ENCODE data around the gene MYH8. TPM values are rescaled to one million over a fixed set of nuclear protein-coding genes. Genes with fewer than 3 reads are reported as not detected.

MYH8 gene
- total and polyA plus RNA-seq, 2 experiments from 2014 or later, result not detected

- TF ChIP-seq, protein P1, sequence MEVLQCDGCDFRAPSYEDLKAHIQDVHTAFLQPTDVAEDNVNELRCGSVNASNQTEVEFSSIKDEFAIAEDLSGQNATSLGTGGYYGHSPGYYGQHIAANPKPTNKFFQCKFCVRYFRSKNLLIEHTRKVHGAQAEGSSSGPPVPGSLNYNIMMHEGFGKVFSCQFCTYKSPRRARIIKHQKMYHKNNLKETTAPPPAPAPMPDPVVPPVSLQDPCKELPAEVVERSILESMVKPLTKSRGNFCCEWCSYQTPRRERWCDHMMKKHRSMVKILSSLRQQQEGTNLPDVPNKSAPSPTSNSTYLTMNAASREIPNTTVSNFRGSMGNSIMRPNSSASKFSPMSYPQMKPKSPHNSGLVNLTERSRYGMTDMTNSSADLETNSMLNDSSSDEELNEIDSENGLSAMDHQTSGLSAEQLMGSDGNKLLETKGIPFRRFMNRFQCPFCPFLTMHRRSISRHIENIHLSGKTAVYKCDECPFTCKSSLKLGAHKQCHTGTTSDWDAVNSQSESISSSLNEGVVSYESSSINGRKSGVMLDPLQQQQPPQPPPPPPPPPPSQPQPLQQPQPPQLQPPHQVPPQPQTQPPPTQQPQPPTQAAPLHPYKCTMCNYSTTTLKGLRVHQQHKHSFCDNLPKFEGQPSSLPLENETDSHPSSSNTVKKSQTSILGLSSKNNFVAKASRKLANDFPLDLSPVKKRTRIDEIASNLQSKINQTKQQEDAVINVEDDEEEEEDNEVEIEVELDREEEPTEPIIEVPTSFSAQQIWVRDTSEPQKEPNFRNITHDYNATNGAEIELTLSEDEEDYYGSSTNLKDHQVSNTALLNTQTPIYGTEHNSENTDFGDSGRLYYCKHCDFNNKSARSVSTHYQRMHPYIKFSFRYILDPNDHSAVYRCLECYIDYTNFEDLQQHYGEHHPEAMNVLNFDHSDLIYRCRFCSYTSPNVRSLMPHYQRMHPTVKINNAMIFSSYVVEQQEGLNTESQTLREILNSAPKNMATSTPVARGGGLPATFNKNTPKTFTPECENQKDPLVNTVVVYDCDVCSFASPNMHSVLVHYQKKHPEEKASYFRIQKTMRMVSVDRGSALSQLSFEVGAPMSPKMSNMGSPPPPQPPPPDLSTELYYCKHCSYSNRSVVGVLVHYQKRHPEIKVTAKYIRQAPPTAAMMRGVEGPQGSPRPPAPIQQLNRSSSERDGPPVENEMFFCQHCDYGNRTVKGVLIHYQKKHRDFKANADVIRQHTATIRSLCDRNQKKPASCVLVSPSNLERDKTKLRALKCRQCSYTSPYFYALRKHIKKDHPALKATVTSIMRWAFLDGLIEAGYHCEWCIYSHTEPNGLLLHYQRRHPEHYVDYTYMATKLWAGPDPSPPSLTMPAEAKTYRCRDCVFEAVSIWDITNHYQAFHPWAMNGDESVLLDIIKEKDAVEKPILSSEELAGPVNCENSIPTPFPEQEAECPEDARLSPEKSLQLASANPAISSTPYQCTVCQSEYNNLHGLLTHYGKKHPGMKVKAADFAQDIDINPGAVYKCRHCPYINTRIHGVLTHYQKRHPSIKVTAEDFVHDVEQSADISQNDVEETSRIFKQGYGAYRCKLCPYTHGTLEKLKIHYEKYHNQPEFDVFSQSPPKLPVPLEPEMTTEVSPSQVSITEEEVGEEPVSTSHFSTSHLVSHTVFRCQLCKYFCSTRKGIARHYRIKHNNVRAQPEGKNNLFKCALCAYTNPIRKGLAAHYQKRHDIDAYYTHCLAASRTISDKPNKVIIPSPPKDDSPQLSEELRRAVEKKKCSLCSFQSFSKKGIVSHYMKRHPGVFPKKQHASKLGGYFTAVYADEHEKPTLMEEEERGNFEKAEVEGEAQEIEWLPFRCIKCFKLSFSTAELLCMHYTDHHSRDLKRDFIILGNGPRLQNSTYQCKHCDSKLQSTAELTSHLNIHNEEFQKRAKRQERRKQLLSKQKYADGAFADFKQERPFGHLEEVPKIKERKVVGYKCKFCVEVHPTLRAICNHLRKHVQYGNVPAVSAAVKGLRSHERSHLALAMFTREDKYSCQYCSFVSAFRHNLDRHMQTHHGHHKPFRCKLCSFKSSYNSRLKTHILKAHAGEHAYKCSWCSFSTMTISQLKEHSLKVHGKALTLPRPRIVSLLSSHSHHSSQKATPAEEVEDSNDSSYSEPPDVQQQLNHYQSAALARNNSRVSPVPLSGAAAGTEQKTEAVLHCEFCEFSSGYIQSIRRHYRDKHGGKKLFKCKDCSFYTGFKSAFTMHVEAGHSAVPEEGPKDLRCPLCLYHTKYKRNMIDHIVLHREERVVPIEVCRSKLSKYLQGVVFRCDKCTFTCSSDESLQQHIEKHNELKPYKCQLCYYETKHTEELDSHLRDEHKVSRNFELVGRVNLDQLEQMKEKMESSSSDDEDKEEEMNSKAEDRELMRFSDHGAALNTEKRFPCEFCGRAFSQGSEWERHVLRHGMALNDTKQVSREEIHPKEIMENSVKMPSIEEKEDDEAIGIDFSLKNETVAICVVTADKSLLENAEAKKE (CRISPR knock-in tag; IDR thresholded peaks at IDR 0.05), result no peak
- TF ChIP-seq CTCF (conservative IDR thresholded peaks at IDR 0.05; ENCODE audit: low read depth in 2 of 2) (no peak), EZH2 (IDR thresholded peaks at IDR 0.05; ENCODE audit: low read depth, unreplicated experiment) (no peak), EZH2phosphoT487 (IDR thresholded peaks at IDR 0.05; ENCODE audit: unreplicated experiment) (no peak)
These were observed 38.3 kb upstream of the MYH8 start (continued) for GRCh38 chr17:10460062-10460461.

GRCh38 chr17:10458701-10459100, 37.0 kb upstream of the MYH8 start:
- ATAC-seq (no peak), DNase-seq (ENCODE audit: low spot score) (no peak)
- no peaks in the 10 kb centered on the region for H4K20me1 ChIP-seq (replicated peaks; ENCODE audit: insufficient read depth)
- no peak overlapping the region for H3K4me3 ChIP-seq
- no peaks in the 10 kb centered on the region for H3K4me1 ChIP-seq (ENCODE audit: insufficient read depth)
- Mint-ChIP-seq H3K27me3 (ENCODE audit: insufficient read depth, low read depth, poor library complexity) (no peaks in the 10 kb centered on the region), H3K4me1 (peaks cover 2% of the 10 kb centered on the region; the same call in 1 of the 3 replicates), H3K4me3 (no peak overlapping the region), H3K27ac (no peak overlapping the region), H3K36me3 (ENCODE audit: low read depth) (no peaks in the 10 kb centered on the region), H3K9me3 (no peaks in the 10 kb centered on the region)
- no peak overlapping the region for H3K27ac ChIP-seq (ENCODE audit: low read depth)
- no peaks in the 10 kb centered on the region for H3F3A ChIP-seq (replicated peaks; ENCODE audit: low read depth)
- H2AFZ ChIP-seq, result no peak overlapping the region
- no peaks in the 10 kb centered on the region for H3K36me3 ChIP-seq (ENCODE audit: insufficient read depth)
- TF ChIP-seq POLR2AphosphoS5 (IDR thresholded peaks at IDR 0.05; ENCODE audit: low read depth) (no peak), CREB1 (CRISPR knock-in tag; IDR thresholded peaks at IDR 0.05; ENCODE audit: low read depth) (no peak), CTCF (conservative IDR thresholded peaks at IDR 0.05; ENCODE audit: low read depth in 2 of 2) (no peak)
- TF ChIP-seq, protein P2, sequence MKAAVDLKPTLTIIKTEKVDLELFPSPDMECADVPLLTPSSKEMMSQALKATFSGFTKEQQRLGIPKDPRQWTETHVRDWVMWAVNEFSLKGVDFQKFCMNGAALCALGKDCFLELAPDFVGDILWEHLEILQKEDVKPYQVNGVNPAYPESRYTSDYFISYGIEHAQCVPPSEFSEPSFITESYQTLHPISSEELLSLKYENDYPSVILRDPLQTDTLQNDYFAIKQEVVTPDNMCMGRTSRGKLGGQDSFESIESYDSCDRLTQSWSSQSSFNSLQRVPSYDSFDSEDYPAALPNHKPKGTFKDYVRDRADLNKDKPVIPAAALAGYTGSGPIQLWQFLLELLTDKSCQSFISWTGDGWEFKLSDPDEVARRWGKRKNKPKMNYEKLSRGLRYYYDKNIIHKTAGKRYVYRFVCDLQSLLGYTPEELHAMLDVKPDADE (IDR thresholded peaks at IDR 0.05), result no peak
- no peaks in the 10 kb centered on the region for H3K79me2 ChIP-seq (replicated peaks; ENCODE audit: insufficient read depth)
- H3K27me3 ChIP-seq (ENCODE audit: insufficient read depth), result no peaks in the 10 kb centered on the region
- H3K4me2 ChIP-seq, result no peak overlapping the region
- no peaks in the 10 kb centered on the region for H3K9me2 ChIP-seq (ENCODE audit: insufficient read depth)
